CD14-positive monocyte (primary cell): ENCODE data around the gene NOS2. TPM values are rescaled to one million over a fixed set of nuclear protein-coding genes. Genes with fewer than 3 reads are reported as not detected.

Experiments used
- DNase-seq, 3 donors: peaks; one replicate each; pipeline ENCODE4 v3.0.0-alpha.2; 2011 to 2022
- H2AFZ ChIP-seq: 2 replicates; pipeline ENCODE4 v1.6.0; 2012; ENCODE audit warnings: mild to moderate bottlenecking, low read depth, low read length, inconsistent platforms; ENCODE audit not compliant: insufficient read depth, poor library complexity, severe bottlenecking
- H3K27ac ChIP-seq, 2 donors: 1 replicate in 1 of 2; 2 replicates in 1 of 2; pipeline ENCODE4 v1.5.1; 2012 to 2013; ENCODE audit warnings: low read length in 2 of 2, control low read depth in 1 of 2, inconsistent platforms in 1 of 2, low read depth in 1 of 2, mild to moderate bottlenecking in 1 of 2
- H3K27me3 ChIP-seq, 2 donors: one replicate each; pipeline versions ENCODE4 v1.6.0 to v1.6.1; 2011 to 2013; ENCODE audit warnings: low read length in 2 of 2; ENCODE audit not compliant: control insufficient read depth in 2 of 2, insufficient read depth in 2 of 2
- H3K36me3 ChIP-seq, 2 donors: replicated peaks in 1 of 2; 1 replicate in 1 of 2; 2 replicates in 1 of 2; pipeline versions ENCODE4 v1.5.1 to v1.6.1; 2012 to 2013; ENCODE audit warnings: low read length in 2 of 2, control low read depth in 1 of 2, inconsistent platforms in 1 of 2, mild to moderate bottlenecking in 1 of 2; ENCODE audit not compliant: insufficient read depth in 2 of 2, control insufficient read depth in 1 of 2
- H3K4me1 ChIP-seq, 2 donors: 1 replicate in 1 of 2; 2 replicates in 1 of 2; pipeline versions ENCODE4 v1.5.1 to v1.6.1; 2012 to 2013; ENCODE audit warnings: low read length in 2 of 2, control low read depth in 1 of 2, inconsistent platforms in 1 of 2, mild to moderate bottlenecking in 1 of 2, moderate library complexity in 1 of 2; ENCODE audit not compliant: insufficient read depth in 2 of 2, control insufficient read depth in 1 of 2
- H3K4me2 ChIP-seq: replicated peaks from 2 replicates; pipeline ENCODE3; 2012; ENCODE audit warnings: low read length, moderate library complexity, mild to moderate bottlenecking; ENCODE audit not compliant: poor library complexity, severe bottlenecking; ENCODE audit errors: extremely low read depth
- H3K4me3 ChIP-seq, 3 experiments: fragments of 200-600 bp in 1 of 3; sonication (generic) in 1 of 3; replicated peaks in 1 of 3; 1 replicate in 2 of 3; 2 replicates in 1 of 3; pipeline ENCODE4 v1.5.1; 2011 to 2013; ENCODE audit warnings: low read length in 3 of 3, mild to moderate bottlenecking in 3 of 3, control low read depth in 2 of 3, low read depth in 2 of 3, inconsistent platforms in 1 of 3, moderate library complexity in 1 of 3
- H3K79me2 ChIP-seq: 2 replicates; pipeline ENCODE4 v1.6.0; 2012; ENCODE audit warnings: mild to moderate bottlenecking, control low read depth, inconsistent platforms, low read length, moderate library complexity; ENCODE audit not compliant: insufficient read depth
- H3K9ac ChIP-seq: 2 replicates; pipeline ENCODE4 v1.6.0; 2017; ENCODE audit warnings: low read length, mild to moderate bottlenecking; ENCODE audit not compliant: insufficient read depth, poor library complexity, severe bottlenecking
- H3K9me3 ChIP-seq, 2 donors: replicated peaks in 1 of 2; 1 replicate in 1 of 2; 2 replicates in 1 of 2; pipeline versions ENCODE4 v1.5.1 to v1.6.1; 2012 to 2013; ENCODE audit warnings: low read length in 2 of 2, control low read depth in 1 of 2; ENCODE audit not compliant: control insufficient read depth in 1 of 2, insufficient read depth in 1 of 2
- H4K20me1 ChIP-seq: 2 replicates; pipeline ENCODE4 v1.6.0; 2012; ENCODE audit warnings: mild to moderate bottlenecking, low read length, control low read depth, moderate library complexity; ENCODE audit not compliant: insufficient read depth
- H3K27ac Mint-ChIP-seq, 7 donors: one replicate each; pipeline ENCODE4 v1.8.0; 2020; ENCODE audit warnings: mild to moderate bottlenecking in 7 of 7, mixed read lengths in 7 of 7, moderate library complexity in 6 of 7, inconsistent platforms in 2 of 7
- H3K27me3 Mint-ChIP-seq, 3 donors: one replicate each; pipeline ENCODE4 v1.8.0; 2021 to 2022; ENCODE audit warnings: low read depth in 3 of 3, mild to moderate bottlenecking in 3 of 3, mixed read lengths in 3 of 3, moderate library complexity in 3 of 3, inconsistent platforms in 1 of 3
- H3K36me3 Mint-ChIP-seq, 2 donors: one replicate each; pipeline ENCODE4 v1.8.0; 2020; ENCODE audit warnings: mixed read lengths in 2 of 2, inconsistent platforms in 1 of 2, mild to moderate bottlenecking in 1 of 2
- H3K4me1 Mint-ChIP-seq: one replicate; pipeline ENCODE4 v1.8.0; 2020; ENCODE audit warnings: mild to moderate bottlenecking, mixed read lengths
- H3K4me3 Mint-ChIP-seq, 2 donors: one replicate each; pipeline ENCODE4 v1.8.0; 2020; ENCODE audit warnings: mild to moderate bottlenecking in 2 of 2, mixed read lengths in 2 of 2, moderate library complexity in 1 of 2
- H3K9me3 Mint-ChIP-seq, 7 donors: one replicate each; pipeline ENCODE4 v1.8.0; 2020 to 2022; ENCODE audit warnings: mixed read lengths in 7 of 7, mild to moderate bottlenecking in 6 of 7, moderate library complexity in 6 of 7, inconsistent platforms in 2 of 7
- CTCF ChIP-seq: fragments of 200-600 bp; IDR thresholded peaks from one replicate; pipeline ENCODE4 v1.8.0; 2022; ENCODE audit warnings: antibody characterized with exemption, mild to moderate bottlenecking
- WGBS: methylation state at CpG from one replicate; pipeline ENCODE4 v1.1.5; 2013; ENCODE audit warnings: missing lambda C conversion rate; ENCODE audit not compliant: insufficient coverage; 5-methylcytosine and 5-hydroxymethylcytosine counted together
- intact Hi-C, 2 donors: fragments of 100-400 bp; cut with micrococcal nuclease; formaldehyde crosslinking; loops; one replicate each; pipeline versions ENCODE4 v1.15.0 to v1.15.1; 2023
- polyA plus RNA-seq, 3 donors: library from polyadenylated mRNA; depleted of rRNA in 1 of 3; unstranded in 2 of 3; stranded (reverse) in 1 of 3; fragments of 300-500 nt in 2 of 3; fragments of >200 nt in 1 of 3; fragmentation: Illumina TruSeq in 2 of 3; gene quantifications; 1 replicate in 2 of 3; 2 replicates in 1 of 3; pipeline ENCODE4 v1.2.3, GENCODE V29; 2012 to 2021

Gene NOS2
- polyA plus RNA-seq, 3 donors = not detected

DNA sequence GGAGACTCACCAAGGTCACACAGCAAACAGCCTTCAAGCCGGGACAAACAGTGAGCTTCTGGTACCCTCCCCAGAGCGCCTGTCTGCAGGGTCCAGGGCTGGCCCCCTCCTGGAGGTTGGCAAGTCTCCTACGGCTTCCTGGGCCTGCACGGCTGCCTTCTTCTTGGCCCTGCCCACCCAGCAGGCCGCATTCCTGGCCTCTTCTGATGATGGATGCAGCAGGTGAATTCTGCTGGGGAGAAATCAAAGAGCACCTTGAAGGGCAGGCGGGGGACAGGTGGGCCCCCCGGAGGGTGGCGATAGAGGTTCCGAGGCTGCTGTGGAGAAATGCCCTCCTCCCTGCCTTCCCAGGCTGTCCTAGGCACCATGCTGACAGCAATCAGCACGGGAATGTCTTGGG is 3.8 kb upstream of the NOS2 start:
- TF ChIP-seq CTCF = no peak
- H3K27me3 Mint-ChIP-seq = peaks cover 0 to 8% (median 2%) of the 10 kb centered on the region in 3 donors
- H3K36me3 Mint-ChIP-seq = no peaks in the 10 kb centered on the region
- no peaks in the 10 kb centered on the region for H4K20me1 ChIP-seq
- no peaks in the 10 kb centered on the region for H3K36me3 ChIP-seq
- no peak overlapping the region for H3K9ac ChIP-seq
- no peaks in the 10 kb centered on the region for H3K9me3 Mint-ChIP-seq
- 96% methylated on average over 6 of the region's 10 CpGs for WGBS
- peaks cover 9 to 14% of the 10 kb centered on the region in 2 donors for H3K4me1 ChIP-seq
- no peak overlapping the region for H3K27ac Mint-ChIP-seq
- no peak overlapping the region for H3K4me3 Mint-ChIP-seq
- H3K4me3 ChIP-seq = no peak overlapping the region
- H3K4me2 ChIP-seq = no peak overlapping the region
- peaks cover 21% of the 10 kb centered on the region for H3K4me1 Mint-ChIP-seq
- intact Hi-C loops = loop anchor here (5.0 to 10.0 kb wide), 2 partner anchors 81 to 443 kb away; no protein-coding TSS in a partner anchor
- H3K27ac ChIP-seq = no peak overlapping the region
- H3K9me3 ChIP-seq = no peaks in the 10 kb centered on the region
- no peaks in the 10 kb centered on the region for H3K79me2 ChIP-seq
- DNase-seq = no peak
- H3K27me3 ChIP-seq = no peaks in the 10 kb centered on the region
- no peak overlapping the region for H2AFZ ChIP-seq

DNA sequence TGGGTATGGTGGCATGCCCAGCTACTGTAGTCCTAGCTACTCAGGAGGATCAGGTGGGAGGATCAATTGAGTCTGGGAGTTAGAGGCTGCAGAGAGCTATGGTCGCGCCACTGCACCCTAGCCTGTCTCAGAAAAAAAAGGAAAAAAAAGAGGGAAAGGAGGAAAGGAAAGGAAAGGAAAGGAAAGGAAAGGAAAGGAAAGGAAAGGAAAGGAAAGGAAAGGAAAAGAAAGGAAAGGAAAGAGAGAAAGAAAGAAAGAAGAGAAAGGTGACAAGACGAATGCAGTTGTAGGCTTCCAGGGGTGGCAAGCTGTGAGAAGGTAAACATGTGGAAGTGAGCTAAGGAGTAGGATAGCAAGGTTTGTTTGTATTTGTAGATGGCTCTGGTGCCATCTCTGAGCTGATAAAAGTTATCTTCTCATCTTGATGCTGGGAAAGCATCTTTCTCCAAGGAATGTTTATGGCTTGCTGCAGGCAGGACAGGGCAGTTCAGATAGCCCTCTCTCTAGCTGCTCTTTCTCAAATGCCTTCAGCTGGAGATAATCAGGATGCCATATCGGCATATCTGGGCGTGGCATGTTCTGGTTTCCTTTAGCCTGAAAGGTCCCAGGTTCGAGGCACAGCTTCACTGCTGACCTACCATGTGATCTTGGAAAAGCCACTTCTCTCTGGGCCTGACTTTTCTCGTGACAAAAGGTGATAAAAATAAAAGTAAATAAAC is 2.8 kb upstream of the NOS2 start:
- 89% methylated on average over 7 of the region's 7 CpGs for WGBS
- Histone ChIP-seq H4K20me1 (no peaks in the 10 kb centered on the region), H3K27me3 (no peaks in the 10 kb centered on the region), H3K79me2 (no peaks in the 10 kb centered on the region), H3K4me2 (no peak overlapping the region), H2AFZ (no peak overlapping the region), H3K4me1 (peaks cover 8 to 12% of the 10 kb centered on the region in 2 donors), H3K9me3 (no peaks in the 10 kb centered on the region), H3K27ac (no peak overlapping the region), H3K36me3 (no peaks in the 10 kb centered on the region), H3K4me3 (no peak overlapping the region), H3K9ac (no peak overlapping the region)
- no peaks in the 10 kb centered on the region for H3K36me3 Mint-ChIP-seq
- intact Hi-C loops = loop anchor here (5.0 to 10.0 kb wide), 2 partner anchors 82 to 444 kb away; no protein-coding TSS in a partner anchor
- no peak for TF ChIP-seq CTCF
- H3K27ac Mint-ChIP-seq = no peak overlapping the region
- peaks cover 3 to 13% (median 5%) of the 10 kb centered on the region in 3 donors for H3K27me3 Mint-ChIP-seq
- H3K4me3 Mint-ChIP-seq = no peak overlapping the region
- no peaks in the 10 kb centered on the region for H3K9me3 Mint-ChIP-seq
- DNase-seq = no peak
- H3K4me1 Mint-ChIP-seq = peaks cover 16% of the 10 kb centered on the region
